Endothelial cell of umbilical vein (primary cell): ENCODE measurements around the gene F9. TPM values are rescaled to one million over a fixed set of nuclear protein-coding genes. Genes with fewer than 3 reads are reported as not detected.

ENCODE experiments used
- BruUV-seq: library from RNA; stranded (reverse); fragments of 400-500 nt; replicated peaks from 2 replicates; lab custom pipeline; 2021; lab: Mats Ljungman, UMichigan
- CTCF ChIA-PET: fragments of 300-600, 350-600 bp; sonication (Branson Sonifier 250); formaldehyde crosslinking; loops from one replicate; lab custom pipeline; 2021; ENCODE audit warnings: antibody characterized with exemption, inconsistent platforms; lab: Charles Lee
- POLR2A ChIA-PET: fragments of 300-600, 350-600 bp; sonication (Branson Sonifier 250); formaldehyde crosslinking; loops from one replicate; lab custom pipeline; 2021; ENCODE audit warnings: antibody characterized with exemption, inconsistent platforms; lab: Charles Lee
- DNase-seq: peaks from one replicate; pipeline ENCODE4 v3.0.0-alpha.2; 2011; ENCODE audit warnings: low read depth, low spot score
- FAIRE-seq: peaks from 2 replicates; lab custom pipeline; 2011; peaks lifted over from hg19 to GRCh38; lab: Jason Lieb, UNC
- H2AFZ ChIP-seq: 2 replicates; pipeline ENCODE4 v1.6.0; 2012; ENCODE audit warnings: low read depth, low read length, control low read depth, inconsistent platforms
- H3K27ac ChIP-seq: 2 replicates; pipeline ENCODE4 v1.5.1; 2011; ENCODE audit warnings: low read depth, mild to moderate bottlenecking, control low read depth, low read length, moderate library complexity; ENCODE audit not compliant: insufficient read depth
- H3K27me3 ChIP-seq, 2 experiments: 2 replicates each; pipeline versions ENCODE4 v1.6.0 to v1.6.1; 2011; ENCODE audit warnings: low read length in 2 of 2, mixed read lengths in 1 of 2; ENCODE audit not compliant: control insufficient read depth in 2 of 2, insufficient read depth in 2 of 2
- H3K36me3 ChIP-seq, 2 experiments: 2 replicates in 1 of 2; 3 replicates in 1 of 2; pipeline ENCODE4 v1.5.1; 2011; ENCODE audit warnings: low read length in 2 of 2, mild to moderate bottlenecking in 1 of 2, moderate library complexity in 1 of 2; ENCODE audit not compliant: control insufficient read depth in 2 of 2, insufficient read depth in 2 of 2; ENCODE audit errors: extremely low read depth in 1 of 2
- H3K4me1 ChIP-seq: 3 replicates; pipeline ENCODE4 v1.5.1; 2011; ENCODE audit warnings: mild to moderate bottlenecking, low read length; ENCODE audit not compliant: control insufficient read depth, insufficient read depth; ENCODE audit errors: extremely low read depth
- H3K4me2 ChIP-seq: 2 replicates; pipeline ENCODE4 v1.6.1; 2011; ENCODE audit warnings: low read length, control low read depth, mixed read lengths; ENCODE audit not compliant: insufficient read depth
- H3K4me3 ChIP-seq, 3 experiments: fragments of 200-600 bp in 1 of 3; sonication (generic), shearing (Covaris generic) in 1 of 3; replicated peaks in 1 of 3; 2 replicates each; pipeline ENCODE4 v1.5.1; 2011 to 2016; ENCODE audit warnings: control low read depth in 3 of 3, low read length in 3 of 3, mild to moderate bottlenecking in 2 of 3, inconsistent platforms in 1 of 3, low read depth in 1 of 3, moderate library complexity in 1 of 3; ENCODE audit not compliant: insufficient read depth in 1 of 3
- H3K79me2 ChIP-seq: 2 replicates; pipeline ENCODE4 v1.6.0; 2012; ENCODE audit warnings: low read length, inconsistent platforms; ENCODE audit not compliant: control insufficient read depth, insufficient read depth
- H3K9ac ChIP-seq: replicated peaks from 2 replicates; pipeline ENCODE3; 2011; ENCODE audit warnings: low read length, control low read depth; ENCODE audit not compliant: insufficient read depth; ENCODE audit errors: extremely low read depth
- H3K9me1 ChIP-seq: replicated peaks from 3 replicates; pipeline ENCODE4 v1.6.0; 2011; ENCODE audit warnings: mild to moderate bottlenecking, low read length; ENCODE audit not compliant: control insufficient read depth, insufficient read depth; ENCODE audit errors: extremely low read depth
- H3K9me3 ChIP-seq: replicated peaks from 2 replicates; pipeline ENCODE4 v1.5.1; 2012; ENCODE audit warnings: low read length, inconsistent platforms; ENCODE audit not compliant: control insufficient read depth, insufficient read depth
- H4K20me1 ChIP-seq: replicated peaks from 2 replicates; pipeline ENCODE3; 2011; ENCODE audit warnings: mild to moderate bottlenecking, low read length; ENCODE audit not compliant: control insufficient read depth, insufficient read depth; ENCODE audit errors: extremely low read depth
- EZH2 ChIP-seq: IDR thresholded peaks from 2 replicates; pipeline ENCODE4 v1.6.1; 2012; ENCODE audit warnings: borderline replicate concordance, low read depth, mild to moderate bottlenecking, moderate library complexity, low read length, inconsistent platforms; ENCODE audit not compliant: severe bottlenecking
- FOS ChIP-seq: IDR thresholded peaks from 2 replicates; pipeline ENCODE4 v1.6.1; 2011; ENCODE audit warnings: mild to moderate bottlenecking, low read length, moderate library complexity, borderline replicate concordance; ENCODE audit not compliant: insufficient read depth
- GATA2 ChIP-seq: IDR thresholded peaks from 2 replicates; pipeline ENCODE4 v1.7.0; 2011; ENCODE audit warnings: low read depth, mild to moderate bottlenecking, moderate library complexity, mixed read lengths, low read length; ENCODE audit not compliant: insufficient read length, insufficient read depth
- JUN ChIP-seq: IDR thresholded peaks from 2 replicates; pipeline ENCODE4 v1.6.1; 2011; ENCODE audit warnings: borderline replicate concordance, low read depth; ENCODE audit not compliant: insufficient read length, insufficient read depth
- MYC ChIP-seq: IDR thresholded peaks from one replicate; pipeline ENCODE4 v1.6.1; 2011; ENCODE audit warnings: mild to moderate bottlenecking, low read depth, low read length
- POLR2AphosphoS5 ChIP-seq: IDR thresholded peaks from 2 replicates; pipeline ENCODE4 v1.6.1; 2012; ENCODE audit warnings: low read depth, mild to moderate bottlenecking, control low read depth, low read length, moderate library complexity; ENCODE audit not compliant: insufficient read depth
- dilution Hi-C: fragments of 300-500 bp; cut with MboI; formaldehyde crosslinking; loops from one replicate; pipeline ENCODE4 v1.15.0; 2019; ENCODE audit warnings: low sequenced_read_pairs; ENCODE audit not compliant: extremely low pct_ligation_motif_present
- intact Hi-C: fragments of 100-400 bp; cut with micrococcal nuclease; formaldehyde crosslinking; loops from one replicate; pipeline ENCODE4 v1.10.0; 2022
- polyA plus RNA-seq, 4 experiments: library from polyadenylated mRNA; depleted of rRNA in 3 of 4; stranded (reverse) in 3 of 4; unstranded in 1 of 4; fragments of >200 nt; gene quantifications; 2 replicates each; pipeline versions ENCODE4 v1.2.1 to v1.2.3, GENCODE V29; 2011 to 2012; ENCODE audit warnings: missing spikeins in 1 of 4
- total RNA-seq: library from RNA; stranded (reverse); gene quantifications from 2 replicates; pipeline ENCODE4 v1.2.3, GENCODE V29; 2021
- TF ChIP-seq, protein P1 (sequence below): IDR thresholded peaks from 2 replicates; pipeline ENCODE4 v1.6.1; 2011; ENCODE audit not compliant: insufficient read depth, insufficient read length
- TF ChIP-seq, protein P2 (sequence below), 2 donors: IDR thresholded peaks; 1 replicate in 1 of 2; 2 replicates in 1 of 2; pipeline ENCODE4 v1.5.1; 2011; ENCODE audit warnings: low read length in 2 of 2, mild to moderate bottlenecking in 2 of 2, moderate library complexity in 2 of 2, control low read depth in 1 of 2, inconsistent platforms in 1 of 2, low read depth in 1 of 2; ENCODE audit not compliant: insufficient read depth in 1 of 2; ENCODE audit errors: extremely low read depth in 1 of 2

F9 gene
- total and polyA plus RNA-seq, 2 donors (not counting 3 experiments of a cell fraction or from before 2014, with no cell fraction given), result not detected

DNA sequence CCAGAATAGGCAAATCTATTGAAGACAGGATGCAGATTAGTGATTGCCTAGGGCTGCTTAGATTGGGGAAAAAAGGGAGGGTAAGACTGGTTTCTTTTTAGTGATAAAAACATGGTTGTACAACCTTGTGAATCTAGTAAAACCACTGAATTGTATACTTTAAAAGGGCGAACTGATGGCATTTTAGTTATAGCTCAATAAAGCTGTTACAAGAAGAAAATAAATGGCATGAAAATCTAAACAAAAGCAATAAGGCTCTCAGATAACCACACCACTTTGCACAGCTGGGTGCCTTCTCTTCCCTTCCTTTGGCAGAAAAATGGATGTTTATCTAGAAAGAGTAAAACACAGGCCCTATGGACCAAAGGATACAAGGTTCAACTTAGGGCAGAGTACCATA lies 69.6 kb downstream of the F9 start:
- Histone ChIP-seq H4K20me1 (no peaks in the 10 kb centered on the region), H3K4me3 (no peak overlapping the region), H2AFZ (no peak overlapping the region), H3K27me3 (no peaks in the 10 kb centered on the region), H3K9me1 (no peaks in the 10 kb centered on the region), H3K79me2 (no peaks in the 10 kb centered on the region), H3K36me3 (no peaks in the 10 kb centered on the region), H3K4me1 (no peaks in the 10 kb centered on the region), H3K27ac (no peak overlapping the region), H3K9ac (no peak overlapping the region), H3K9me3 (no peaks in the 10 kb centered on the region), H3K4me2 (no peak overlapping the region)
- no peak for FAIRE-seq
- DNase-seq, result no peak
- ChIA-PET POLR2A (no interaction called here), CTCF (no interaction called here)
- intact Hi-C loops, result no loop called here
- dilution Hi-C loops, result no loop called here
- no TSS peak for BruUV-seq
- TF ChIP-seq FOS, result no peak
- TF ChIP-seq, protein P1, sequence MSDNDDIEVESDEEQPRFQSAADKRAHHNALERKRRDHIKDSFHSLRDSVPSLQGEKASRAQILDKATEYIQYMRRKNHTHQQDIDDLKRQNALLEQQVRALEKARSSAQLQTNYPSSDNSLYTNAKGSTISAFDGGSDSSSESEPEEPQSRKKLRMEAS, result no peak
- no peak for TF ChIP-seq JUN
- no peak for TF ChIP-seq MYC
- TF ChIP-seq, protein P2, sequence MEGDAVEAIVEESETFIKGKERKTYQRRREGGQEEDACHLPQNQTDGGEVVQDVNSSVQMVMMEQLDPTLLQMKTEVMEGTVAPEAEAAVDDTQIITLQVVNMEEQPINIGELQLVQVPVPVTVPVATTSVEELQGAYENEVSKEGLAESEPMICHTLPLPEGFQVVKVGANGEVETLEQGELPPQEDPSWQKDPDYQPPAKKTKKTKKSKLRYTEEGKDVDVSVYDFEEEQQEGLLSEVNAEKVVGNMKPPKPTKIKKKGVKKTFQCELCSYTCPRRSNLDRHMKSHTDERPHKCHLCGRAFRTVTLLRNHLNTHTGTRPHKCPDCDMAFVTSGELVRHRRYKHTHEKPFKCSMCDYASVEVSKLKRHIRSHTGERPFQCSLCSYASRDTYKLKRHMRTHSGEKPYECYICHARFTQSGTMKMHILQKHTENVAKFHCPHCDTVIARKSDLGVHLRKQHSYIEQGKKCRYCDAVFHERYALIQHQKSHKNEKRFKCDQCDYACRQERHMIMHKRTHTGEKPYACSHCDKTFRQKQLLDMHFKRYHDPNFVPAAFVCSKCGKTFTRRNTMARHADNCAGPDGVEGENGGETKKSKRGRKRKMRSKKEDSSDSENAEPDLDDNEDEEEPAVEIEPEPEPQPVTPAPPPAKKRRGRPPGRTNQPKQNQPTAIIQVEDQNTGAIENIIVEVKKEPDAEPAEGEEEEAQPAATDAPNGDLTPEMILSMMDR (IDR thresholded peaks at IDR 0.05; ENCODE audit: extremely low read depth in 1 of 2, insufficient read depth in 1 of 2, low read depth in 1 of 2, low read length in 2 of 2), result no peak
- no peak for TF ChIP-seq EZH2
- TF ChIP-seq GATA2, result no peak
- no peak for TF ChIP-seq POLR2AphosphoS5

Other genes starting within 250 kb of the F9 start
- gene MCF2, start 177.4 kb downstream of the F9 start, total RNA-seq, result 0.13 TPM in 1 of 2 replicates, not detected in the other
- not detected in 2 replicates for gene MCF2, start 177.4 kb downstream of the F9 start, polyA plus RNA-seq